Fibroblast of lung (primary cell): ENCODE data around the gene MLXIP. TPM values are rescaled to one million over a fixed set of nuclear protein-coding genes. Genes with fewer than 3 reads are reported as not detected.

Source experiments
- DNase-seq, 2 donors: peaks; one replicate each; pipeline versions ENCODE4 v3.0.0 to v3.0.0-alpha.2; 2010; ENCODE audit warnings: low read depth in 2 of 2
- H2AFZ ChIP-seq: 2 replicates; pipeline ENCODE4 v1.5.1; 2012; ENCODE audit warnings: low read length, control low read depth, inconsistent platforms
- H3K27ac ChIP-seq: 2 replicates; pipeline ENCODE4 v1.5.1; 2011; ENCODE audit warnings: low read length, control low read depth; ENCODE audit not compliant: insufficient read depth
- H3K27me3 ChIP-seq: 2 replicates; pipeline ENCODE4 v1.5.1; 2011; ENCODE audit warnings: mild to moderate bottlenecking, low read length; ENCODE audit not compliant: control insufficient read depth, insufficient read depth
- H3K36me3 ChIP-seq: 2 replicates; pipeline ENCODE4 v1.5.1; 2011; ENCODE audit warnings: low read length; ENCODE audit not compliant: control insufficient read depth, insufficient read depth
- H3K4me1 ChIP-seq: 2 replicates; pipeline ENCODE4 v1.5.1; 2011; ENCODE audit warnings: low read length; ENCODE audit not compliant: control insufficient read depth, insufficient read depth; ENCODE audit errors: extremely low read depth
- H3K4me2 ChIP-seq: 2 replicates; pipeline ENCODE4 v1.5.1; 2011; ENCODE audit warnings: low read length, control low read depth; ENCODE audit not compliant: insufficient read depth; ENCODE audit errors: extremely low read depth
- H3K4me3 ChIP-seq, 4 experiments: fragments of 200-600 bp in 1 of 4; sonication (generic) in 1 of 4; replicated peaks in 1 of 4; 2 replicates each; pipeline ENCODE4 v1.5.1; 2011 to 2016; ENCODE audit warnings: low read length in 4 of 4, low read depth in 3 of 4, mild to moderate bottlenecking in 3 of 4, control low read depth in 2 of 4, inconsistent platforms in 1 of 4, mixed read lengths in 1 of 4; ENCODE audit not compliant: insufficient read depth in 1 of 4; ENCODE audit errors: control extremely low read depth in 1 of 4
- H3K79me2 ChIP-seq: 2 replicates; pipeline ENCODE4 v1.5.1; 2012; ENCODE audit warnings: mild to moderate bottlenecking, low read length, inconsistent platforms; ENCODE audit not compliant: control insufficient read depth, insufficient read depth
- H3K9ac ChIP-seq: 2 replicates; pipeline ENCODE4 v1.5.1; 2011; ENCODE audit warnings: mild to moderate bottlenecking, low read length, control low read depth; ENCODE audit not compliant: insufficient read depth
- H3K9me3 ChIP-seq: 2 replicates; pipeline ENCODE4 v1.5.1; 2012; ENCODE audit warnings: low read depth, low read length; ENCODE audit not compliant: control insufficient read depth, insufficient read depth
- H4K20me1 ChIP-seq: 2 replicates; pipeline ENCODE4 v1.5.1; 2011; ENCODE audit warnings: low read length; ENCODE audit not compliant: control insufficient read depth, insufficient read depth; ENCODE audit errors: extremely low read depth
- CTCF ChIP-seq, 2 donors: IDR thresholded peaks in 1 of 2; conservative IDR thresholded peaks in 1 of 2; 1 replicate in 1 of 2; 2 replicates in 1 of 2; pipeline ENCODE4 v1.5.1; 2011 to 2012; ENCODE audit warnings: low read length in 2 of 2, control low read depth in 1 of 2, inconsistent platforms in 1 of 2, low read depth in 1 of 2, mild to moderate bottlenecking in 1 of 2
- EZH2 ChIP-seq: IDR thresholded peaks from 2 replicates; pipeline ENCODE4 v1.5.1; 2012; ENCODE audit warnings: low read length, control low read depth, mild to moderate bottlenecking; ENCODE audit errors: missing control alignments
- polyA minus RNA-seq: library from RNA; depleted of rRNA, polyadenylated mRNA; stranded (reverse); fragments of >200 nt; gene quantifications from 2 replicates; pipeline ENCODE4 v1.2.3, GENCODE V29; 2011; ENCODE audit warnings: low replicate concordance
- polyA plus RNA-seq, 2 donors: library from polyadenylated mRNA; depleted of rRNA in 1 of 2; stranded (reverse) in 1 of 2; unstranded in 1 of 2; fragments of >200 nt; gene quantifications; 2 replicates each; pipeline ENCODE4 v1.2.1, GENCODE V29; 2011 to 2012; ENCODE audit warnings: missing spikeins in 1 of 2
- total RNA-seq: library from RNA; depleted of rRNA; stranded (reverse); fragments of >200 nt; gene quantifications from 2 replicates; pipeline ENCODE4 v1.2.1, GENCODE V29; 2014

Gene MLXIP
- total RNA-seq (12.6 and 17.0 TPM in 2 replicates), polyA plus RNA-seq (6.6 and 10.1 TPM in 2 replicates), polyA minus RNA-seq (32.6 and 47.8 TPM in 2 replicates)
- polyA plus RNA-seq (2012): 16.8 and 17.2 TPM in 2 replicates

DNA sequence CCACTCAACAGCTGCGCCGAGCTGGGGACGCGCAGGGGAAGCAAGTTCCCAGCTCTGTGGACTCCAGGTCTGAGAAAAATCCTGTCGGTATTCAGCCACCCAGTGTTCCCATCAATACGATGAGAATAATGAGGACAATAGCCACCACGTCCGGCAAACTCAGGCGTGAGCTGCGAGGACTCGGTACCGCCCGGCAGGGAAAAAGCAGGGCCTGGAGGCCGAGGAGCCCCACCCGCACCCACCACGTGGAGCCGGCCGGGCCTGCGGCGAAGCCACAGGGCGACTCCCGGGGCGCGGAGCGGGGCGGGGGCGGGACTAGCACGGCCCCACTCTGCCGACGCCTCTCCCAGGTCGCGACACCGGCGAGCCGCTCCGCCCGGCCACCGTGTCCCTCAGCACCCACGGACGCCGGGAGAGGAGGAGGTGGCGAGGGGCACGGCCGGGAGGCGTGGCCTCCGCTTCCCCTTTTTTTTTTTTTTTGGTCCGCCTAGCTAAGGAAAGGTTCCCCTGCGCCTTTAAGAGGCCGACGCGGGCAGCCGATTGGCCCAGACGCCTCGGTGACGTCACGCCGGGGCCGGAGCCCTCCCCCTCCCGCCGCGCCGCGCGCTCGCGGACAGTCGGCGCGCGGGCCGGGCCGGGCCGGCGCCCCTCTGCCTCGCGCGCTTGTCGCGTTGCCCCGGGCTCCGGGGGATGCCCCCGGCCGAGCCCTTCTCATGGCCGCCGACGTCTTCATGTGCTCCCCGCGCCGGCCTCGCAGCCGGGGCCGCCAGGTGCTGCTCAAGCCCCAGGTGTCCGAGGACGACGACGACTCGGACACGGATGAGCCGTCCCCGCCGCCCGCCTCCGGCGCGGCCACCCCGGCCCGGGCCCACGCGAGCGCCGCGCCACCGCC lies at the start of gene MLXIP:
TSS of gene MLXIP (plus strand) at position 616 of the 892 bp plus-strand sequence. CDS start at position 714, 98 bp downstream.
- DNase-seq: peak; percentile 88 to 93
- Histone ChIP-seq H3K27ac (peak within 1 kb of the TSS; percentile 79), H2AFZ (peak within 1 kb of the TSS; percentile 63), H3K4me1 (peaks cover 16% of the 10 kb centered on the region), H3K27me3 (no peaks in the 10 kb centered on the region), H3K9ac (peak within 1 kb of the TSS; percentile 84), H3K9me3 (no peaks in the 10 kb centered on the region), H3K4me2 (peak within 1 kb of the TSS; percentile 97), H3K36me3 (no peaks in the 10 kb centered on the region), H3K79me2 (peaks cover 27% of the 10 kb centered on the region), H3K4me3 (peak within 1 kb of the TSS; percentile 74 to 92 (median 84)), H4K20me1 (no peaks in the 10 kb centered on the region)
- TF ChIP-seq EZH2: no peak
- no peak for TF ChIP-seq CTCF (conservative IDR thresholded peaks at IDR 0.05 in 1 of 2, IDR thresholded peaks at IDR 0.05 in 1 of 2; ENCODE audit: low read depth in 1 of 2, low read length in 2 of 2)

DNA sequence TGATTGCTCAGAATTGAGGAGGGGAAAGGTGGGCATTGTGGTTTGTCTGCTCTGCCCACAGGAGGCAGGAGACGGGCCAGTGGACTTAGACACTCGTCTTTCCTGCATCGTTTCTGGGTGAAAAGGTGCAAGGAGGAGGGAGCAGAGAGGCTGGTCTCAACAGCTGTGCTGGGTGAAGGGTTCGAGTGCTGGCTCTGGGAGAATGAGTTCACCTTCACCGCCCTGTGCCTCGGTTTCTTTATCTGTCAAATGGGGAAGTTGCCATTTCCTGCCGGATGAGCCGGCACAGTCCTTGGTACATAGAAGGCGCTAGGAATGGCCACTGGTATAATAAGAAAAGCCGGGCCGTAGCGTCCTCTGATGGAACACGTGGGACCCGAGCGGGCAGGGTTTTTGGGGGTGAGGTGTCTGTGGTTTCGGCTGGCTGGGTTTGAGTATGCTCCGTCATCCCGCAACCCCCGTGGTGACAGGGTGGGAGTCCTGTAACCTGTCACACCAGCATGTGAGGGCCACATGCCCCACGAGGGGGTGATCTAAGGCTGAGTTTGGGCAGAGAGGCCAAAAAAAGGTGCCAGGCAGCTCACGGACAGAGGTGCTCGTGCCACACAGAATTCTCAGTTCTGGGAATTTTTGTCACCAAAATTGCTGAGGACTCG lies 49.5 kb upstream of the MLXIP start:
- no peaks in the 10 kb centered on the region for H3K36me3 ChIP-seq
- H3K4me3 ChIP-seq: no peak overlapping the region
- no peak overlapping the region for H3K4me2 ChIP-seq
- H3K9me3 ChIP-seq: no peaks in the 10 kb centered on the region
- H3K4me1 ChIP-seq: peaks cover 2% of the 10 kb centered on the region
- H3K27ac ChIP-seq: no peak overlapping the region
- no peak overlapping the region for H2AFZ ChIP-seq
- no peak for DNase-seq
- TF ChIP-seq CTCF (conservative IDR thresholded peaks at IDR 0.05 in 1 of 2, IDR thresholded peaks at IDR 0.05 in 1 of 2; ENCODE audit: low read depth in 1 of 2, low read length in 2 of 2) (no peak), EZH2 (no peak)
- H4K20me1 ChIP-seq: no peaks in the 10 kb centered on the region
- no peaks in the 10 kb centered on the region for H3K27me3 ChIP-seq
- H3K9ac ChIP-seq: no peak overlapping the region
- peaks cover 29% of the 10 kb centered on the region for H3K79me2 ChIP-seq
